ENCODE results near the gene LPIN3. TPM values are rescaled to one million over a fixed set of nuclear protein-coding genes. Genes with fewer than 3 reads are reported as not detected.

LPIN3 gene
- total RNA-seq, 1 donor from 2014 or later = 32.2 TPM

Other genes with a start within 250 kb of the LPIN3 start
- gene PLCG1, start 203.3 kb upstream of the LPIN3 start, total RNA-seq = 17.5 TPM
- 51.4 TPM for gene ZHX3, start 23.1 kb upstream of the LPIN3 start, total RNA-seq
- 0.30 TPM for gene EMILIN3, start 26.0 kb downstream of the LPIN3 start, total RNA-seq